IMR-90 (cell line): ENCODE measurements around the gene ZNF236. TPM values are rescaled to one million over a fixed set of nuclear protein-coding genes. Genes with fewer than 3 reads are reported as not detected.

Experiments
- ATAC-seq: fragments of 200-7000 bp; cut with Tn5 transposase; 2 replicates; pipeline ENCODE4 v1.9.1; 2020; ENCODE audit warnings: low read depth, mild to moderate bottlenecking, moderate library complexity
- BruUV-seq: library from RNA; stranded (reverse); fragments of 400-500 nt; replicated peaks from 2 replicates; lab custom pipeline; 2021; lab: Mats Ljungman, UMichigan
- CTCF ChIA-PET: fragments of 300-600 bp; formaldehyde crosslinking; extraction: SDS; loops from one replicate; lab custom pipeline; 2021; ENCODE audit warnings: antibody characterized with exemption; lab: Yijun Ruan, JAX
- POLR2A ChIA-PET: fragments of 300-600 bp; sonication (Branson Sonifier 250); formaldehyde crosslinking; loops from one replicate; lab custom pipeline; 2022; ENCODE audit warnings: antibody characterized with exemption; ENCODE audit not compliant: unreplicated experiment; lab: Charles Lee
- DNase-seq: peaks from one replicate; pipeline ENCODE4 v3.0.0; 2013
- H2AFZ ChIP-seq: replicated peaks from 2 replicates; pipeline ENCODE3; 2013; ENCODE audit warnings: low read length, mild to moderate bottlenecking; ENCODE audit not compliant: poor library complexity
- H2AK5ac ChIP-seq: 2 replicates; pipeline ENCODE4 v1.6.1; 2013; ENCODE audit warnings: low read depth, low read length, inconsistent platforms
- H2AK9ac ChIP-seq: replicated peaks from 2 replicates; pipeline ENCODE3; 2013; ENCODE audit warnings: mild to moderate bottlenecking, low read depth, low read length, moderate library complexity; ENCODE audit not compliant: poor library complexity
- H2BK120ac ChIP-seq: 2 replicates; pipeline ENCODE4 v1.6.1; 2013; ENCODE audit warnings: low read depth, low read length, inconsistent platforms
- H2BK15ac ChIP-seq: 3 replicates; pipeline ENCODE4 v1.6.1; 2013; ENCODE audit warnings: low read depth, low read length, inconsistent platforms
- H2BK20ac ChIP-seq: 2 replicates; pipeline ENCODE4 v1.6.1; 2013; ENCODE audit warnings: low read depth, mild to moderate bottlenecking, inconsistent platforms, low read length, moderate library complexity
- H2BK5ac ChIP-seq: 2 replicates; pipeline ENCODE4 v1.6.1; 2013; ENCODE audit warnings: mild to moderate bottlenecking, low read depth, low read length, inconsistent platforms; ENCODE audit not compliant: poor library complexity, severe bottlenecking
- H3K14ac ChIP-seq: replicated peaks from 2 replicates; pipeline ENCODE4 v1.6.1; 2013; ENCODE audit warnings: low read depth, low read length, inconsistent platforms
- H3K18ac ChIP-seq: 2 replicates; pipeline ENCODE4 v1.6.1; 2013; ENCODE audit warnings: low read depth, low read length, control low read depth
- H3K23ac ChIP-seq: 2 replicates; pipeline ENCODE4 v1.6.1; 2013; ENCODE audit warnings: low read depth, low read length, inconsistent platforms
- H3K27ac ChIP-seq: 2 replicates; pipeline ENCODE4 v1.5.1; 2013; ENCODE audit warnings: mild to moderate bottlenecking, control low read depth, low read length; ENCODE audit not compliant: insufficient read depth
- H3K27me3 ChIP-seq: 2 replicates; pipeline ENCODE4 v1.6.1; 2013; ENCODE audit warnings: low read length; ENCODE audit not compliant: control insufficient read depth, insufficient read depth
- H3K36me3 ChIP-seq: 2 replicates; pipeline ENCODE4 v1.6.1; 2013; ENCODE audit warnings: low read length, mixed read lengths; ENCODE audit not compliant: control insufficient read depth, insufficient read depth
- H3K4ac ChIP-seq: 2 replicates; pipeline ENCODE4 v1.6.1; 2013; ENCODE audit warnings: low read depth, low read length, inconsistent platforms
- H3K4me1 ChIP-seq: 2 replicates; pipeline ENCODE4 v1.6.1; 2013; ENCODE audit warnings: low read length, mixed read lengths; ENCODE audit not compliant: control insufficient read depth, insufficient read depth
- H3K4me2 ChIP-seq: 2 replicates; pipeline ENCODE4 v1.6.1; 2013; ENCODE audit warnings: low read depth, mild to moderate bottlenecking, control low read depth, low read length, moderate library complexity
- H3K4me3 ChIP-seq: 2 replicates; pipeline ENCODE4 v1.5.1; 2013; ENCODE audit warnings: low read depth, mild to moderate bottlenecking, control low read depth, low read length, moderate library complexity; ENCODE audit not compliant: insufficient read depth
- H3K56ac ChIP-seq: 2 replicates; pipeline ENCODE4 v1.6.1; 2013; ENCODE audit warnings: low read length, inconsistent platforms; ENCODE audit not compliant: insufficient read depth; ENCODE audit errors: extremely low read depth
- H3K79me1 ChIP-seq, 2 experiments: 2 replicates each; pipeline ENCODE4 v1.6.1; 2013; ENCODE audit warnings: low read length in 2 of 2, inconsistent platforms in 1 of 2, low read depth in 1 of 2
- H3K9ac ChIP-seq: 2 replicates; pipeline ENCODE4 v1.6.1; 2013; ENCODE audit warnings: low read depth, low read length, control low read depth
- H3K9me1 ChIP-seq: 2 replicates; pipeline ENCODE4 v1.6.1; 2013; ENCODE audit warnings: low read length, inconsistent platforms; ENCODE audit not compliant: insufficient read depth
- H3K9me3 ChIP-seq: 2 replicates; pipeline ENCODE4 v1.6.1; 2013; ENCODE audit warnings: low read length; ENCODE audit not compliant: control insufficient read depth, insufficient read depth
- H4K20me1 ChIP-seq: 2 replicates; pipeline ENCODE4 v1.6.1; 2013; ENCODE audit warnings: low read length, inconsistent platforms; ENCODE audit not compliant: insufficient read depth
- H4K5ac ChIP-seq: 2 replicates; pipeline ENCODE4 v1.6.1; 2013; ENCODE audit warnings: mild to moderate bottlenecking, low read depth, low read length, control low read depth
- H4K8ac ChIP-seq, 2 experiments: 2 replicates each; pipeline ENCODE4 v1.6.1; 2013; ENCODE audit warnings: low read depth in 2 of 2, low read length in 2 of 2, control low read depth in 1 of 2, inconsistent platforms in 1 of 2
- H4K91ac ChIP-seq: 2 replicates; pipeline ENCODE4 v1.6.1; 2013; ENCODE audit warnings: low read depth, low read length, inconsistent platforms; ENCODE audit not compliant: insufficient read depth
- RAD21 ChIP-seq: IDR thresholded peaks from 2 replicates; pipeline ENCODE4 v1.6.1; 2012; ENCODE audit warnings: low read length, improper control_type of control experiment
- WGBS, 2 experiments: methylation state at CpG; one replicate each; pipeline versions ENCODE4 v1.1.5 to v1.1.7; 2013; ENCODE audit warnings: missing lambda C conversion rate in 2 of 2; ENCODE audit not compliant: insufficient read length in 1 of 2; ENCODE audit errors: extremely low coverage in 2 of 2; 5-methylcytosine and 5-hydroxymethylcytosine counted together
- dilution Hi-C: fragments of 300-500 bp; cut with HindIII; formaldehyde crosslinking; loops from one replicate; pipeline ENCODE4 v1.14.3; 2018; ENCODE audit warnings: low sequenced_read_pairs; ENCODE audit not compliant: unreplicated experiment
- in situ Hi-C: fragments of 300-500 bp; cut with MboI; formaldehyde crosslinking; loops from 3 replicates; pipeline ENCODE4 v1.14.3; 2019; ENCODE audit warnings: low sequenced_read_pairs, inconsistent platforms, mixed read lengths
- intact Hi-C: fragments of 100-400 bp; cut with micrococcal nuclease; formaldehyde crosslinking; loops from 2 replicates; pipeline ENCODE4 v1.10.0; 2022
- polyA plus RNA-seq, 3 experiments: library from polyadenylated mRNA; depleted of rRNA; stranded (reverse); fragments of >200 nt; gene quantifications; 2 replicates each; pipeline ENCODE4 v1.2.3, GENCODE V29; 2012; ENCODE audit warnings: low replicate concordance in 1 of 3
- total RNA-seq: library from RNA; depleted of rRNA; stranded (reverse); fragments of >200 nt; gene quantifications from 2 replicates; pipeline ENCODE4 v1.2.3, GENCODE V29; 2012

Gene ZNF236
- total and polyA plus RNA-seq, 2 of the 4 experiments (the other 2 are of a cell fraction) = 3.6 to 9.7 TPM

DNA sequence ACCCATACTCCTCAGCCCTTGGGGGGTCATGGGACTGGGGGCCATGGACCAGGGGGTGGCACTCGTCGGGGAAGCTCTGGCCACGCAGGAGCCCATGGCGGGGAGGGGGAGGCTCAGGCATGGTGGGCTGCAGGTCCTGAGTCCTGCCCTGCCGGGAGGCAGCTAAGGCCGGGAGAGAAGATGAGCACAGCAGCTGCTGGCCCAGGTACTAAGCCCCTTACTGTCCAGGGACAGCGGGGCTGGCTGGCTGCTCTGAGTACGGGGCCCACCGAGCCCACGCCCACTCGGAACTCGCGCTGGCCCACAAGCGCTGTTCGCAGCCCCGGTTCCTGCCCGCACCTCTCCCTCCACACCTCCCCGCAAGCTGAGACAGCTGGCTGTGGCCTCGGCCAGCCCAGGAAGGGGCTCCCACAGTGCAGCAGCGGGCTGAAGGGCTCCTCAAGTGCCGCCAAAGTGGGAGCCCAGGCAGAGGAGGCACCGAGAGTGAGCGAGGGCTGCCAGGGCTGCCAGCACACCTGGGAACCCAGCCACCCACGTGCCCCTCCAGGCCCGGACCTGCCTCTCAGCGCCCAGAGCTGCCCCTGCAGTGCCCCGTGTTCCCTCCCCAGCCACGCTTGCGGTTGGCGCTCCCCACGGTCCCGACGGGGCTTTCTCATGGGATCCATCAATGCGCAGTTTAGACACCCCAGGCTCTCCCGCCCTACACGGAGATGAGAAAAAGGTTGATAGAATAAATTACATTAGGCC, 33.6 kb upstream of the ZNF236 start:
- POLR2A ChIA-PET = no interaction called here
- ATAC-seq (no peak), DNase-seq (no peak)
- no peak overlapping the region for H3K18ac ChIP-seq
- no peaks in the 10 kb centered on the region for H3K4me1 ChIP-seq
- no peak overlapping the region for H2AFZ ChIP-seq
- H3K4me2 ChIP-seq = no peak overlapping the region
- H2BK5ac ChIP-seq = no peak overlapping the region
- CTCF ChIA-PET = interaction anchor here (1.1 kb wide), 1 partner anchor 14 kb away, joined by 3 read pairs; no protein-coding TSS in a partner anchor
- H2AK9ac ChIP-seq = no peak overlapping the region
- no peak overlapping the region for H2AK5ac ChIP-seq
- H4K8ac ChIP-seq = no peak overlapping the region
- H2BK120ac ChIP-seq = no peak overlapping the region
- BruUV-seq = no TSS peak
- in situ Hi-C loops = no loop called here
- H3K36me3 ChIP-seq = no peaks in the 10 kb centered on the region
- no peak overlapping the region for H3K23ac ChIP-seq
- no peaks in the 10 kb centered on the region for H4K20me1 ChIP-seq
- no peak overlapping the region for H4K5ac ChIP-seq
- intact Hi-C loops = no loop called here
- no peaks in the 10 kb centered on the region; the same call in 1 of the 2 replicates for H3K27me3 ChIP-seq
- H3K14ac ChIP-seq = no peak overlapping the region
- no peak overlapping the region for H3K9ac ChIP-seq
- H2BK20ac ChIP-seq = no peak overlapping the region
- H3K56ac ChIP-seq = no peak overlapping the region
- no peaks in the 10 kb centered on the region for H3K79me1 ChIP-seq
- H2BK15ac ChIP-seq = no peak overlapping the region
- no peak overlapping the region for H4K91ac ChIP-seq
- H3K4ac ChIP-seq = no peak overlapping the region
- no peaks in the 10 kb centered on the region for H3K9me1 ChIP-seq
- H3K4me3 ChIP-seq = no peak overlapping the region
- 71% methylated on average over 7 of the region's 36 CpGs; no CpG with 5 or more reads in 1 of the 2 experiments for WGBS, 2 experiments
- TF ChIP-seq RAD21 = no peak
- dilution Hi-C loops = no loop called here
- H3K27ac ChIP-seq = no peak overlapping the region
- H3K9me3 ChIP-seq = peaks cover 1% of the 10 kb centered on the region; the same call in 1 of the 2 replicates
